ENCODE measurements around the gene WIPF2.

DNA sequence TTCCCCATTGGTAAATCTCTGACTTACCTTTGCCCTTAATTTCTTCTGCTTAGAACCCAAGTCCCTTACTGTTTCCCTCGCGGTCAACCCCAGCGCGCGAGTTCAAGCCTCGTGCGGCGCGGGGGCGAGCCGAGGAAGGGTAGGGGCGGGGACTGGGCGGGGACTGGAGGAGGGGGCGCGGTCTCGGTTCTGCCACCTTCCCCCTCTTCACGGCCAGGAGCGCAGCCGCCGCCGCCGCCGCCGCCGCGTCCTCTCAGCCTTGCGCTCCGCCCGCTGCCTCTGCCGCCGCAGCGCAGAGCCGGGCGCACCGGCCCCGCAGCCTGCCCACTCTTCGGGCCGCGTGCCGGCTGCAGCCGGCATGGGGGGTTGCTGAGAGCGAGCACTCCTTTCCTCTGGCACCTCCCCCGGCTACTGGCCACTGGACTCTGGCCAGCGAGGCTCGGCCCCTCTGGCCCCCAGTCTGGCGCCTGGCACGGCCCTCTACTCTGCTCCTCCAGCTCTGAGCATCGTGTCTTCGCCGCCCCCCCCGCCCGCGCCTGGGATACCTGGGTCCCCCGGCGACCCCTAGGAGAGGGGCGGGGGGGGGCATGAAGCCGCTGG lies 41.7 kb upstream of the WIPF2 start, which contains the start of gene RAPGEFL1:
- TF ChIP-seq, protein P1, sequence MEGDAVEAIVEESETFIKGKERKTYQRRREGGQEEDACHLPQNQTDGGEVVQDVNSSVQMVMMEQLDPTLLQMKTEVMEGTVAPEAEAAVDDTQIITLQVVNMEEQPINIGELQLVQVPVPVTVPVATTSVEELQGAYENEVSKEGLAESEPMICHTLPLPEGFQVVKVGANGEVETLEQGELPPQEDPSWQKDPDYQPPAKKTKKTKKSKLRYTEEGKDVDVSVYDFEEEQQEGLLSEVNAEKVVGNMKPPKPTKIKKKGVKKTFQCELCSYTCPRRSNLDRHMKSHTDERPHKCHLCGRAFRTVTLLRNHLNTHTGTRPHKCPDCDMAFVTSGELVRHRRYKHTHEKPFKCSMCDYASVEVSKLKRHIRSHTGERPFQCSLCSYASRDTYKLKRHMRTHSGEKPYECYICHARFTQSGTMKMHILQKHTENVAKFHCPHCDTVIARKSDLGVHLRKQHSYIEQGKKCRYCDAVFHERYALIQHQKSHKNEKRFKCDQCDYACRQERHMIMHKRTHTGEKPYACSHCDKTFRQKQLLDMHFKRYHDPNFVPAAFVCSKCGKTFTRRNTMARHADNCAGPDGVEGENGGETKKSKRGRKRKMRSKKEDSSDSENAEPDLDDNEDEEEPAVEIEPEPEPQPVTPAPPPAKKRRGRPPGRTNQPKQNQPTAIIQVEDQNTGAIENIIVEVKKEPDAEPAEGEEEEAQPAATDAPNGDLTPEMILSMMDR (IDR thresholded peaks at IDR 0.05 in 4 of 5, conservative IDR thresholded peaks at IDR 0.05 in 1 of 5), result no peak
- TF ChIP-seq POLR2A (IDR thresholded peaks at IDR 0.05), result no peak

Data from gastrocnemius medialis (tissue), 4 donors.